Astrocyte (in vitro differentiated cells and primary cell): ENCODE data around the gene SLC18B1. TPM values are rescaled to one million over a fixed set of nuclear protein-coding genes. Genes with fewer than 3 reads are reported as not detected.

Source experiments
- DNase-seq: peaks from one replicate; pipeline ENCODE4 v3.0.0-alpha.2; 2010; ENCODE audit warnings: low read depth
- FAIRE-seq: peaks from 2 replicates; lab custom pipeline; 2011; peaks lifted over from hg19 to GRCh38; lab: Jason Lieb, UNC
- H2AFZ ChIP-seq: 2 replicates; pipeline ENCODE4 v1.6.0; 2012; ENCODE audit warnings: low read depth, low read length, inconsistent platforms
- H3K27ac ChIP-seq: 2 replicates; pipeline ENCODE4 v1.5.1; 2011; ENCODE audit warnings: low read depth, low read length, inconsistent platforms
- H3K27me3 ChIP-seq: 2 replicates; pipeline ENCODE4 v1.6.0; 2011; ENCODE audit warnings: low read length, inconsistent platforms; ENCODE audit not compliant: insufficient read depth
- H3K36me3 ChIP-seq: 2 replicates; pipeline ENCODE4 v1.5.1; 2011; ENCODE audit warnings: low read length, inconsistent platforms; ENCODE audit not compliant: insufficient read depth
- H3K4me1 ChIP-seq: 2 replicates; pipeline ENCODE4 v1.5.1; 2011; ENCODE audit warnings: low read length, inconsistent platforms; ENCODE audit not compliant: insufficient read depth
- H3K4me2 ChIP-seq: 2 replicates; pipeline ENCODE4 v1.6.0; 2012; ENCODE audit warnings: low read length, inconsistent platforms
- H3K4me3 ChIP-seq: 2 replicates; pipeline ENCODE4 v1.5.1; 2011; ENCODE audit warnings: low read depth, mild to moderate bottlenecking, low read length, inconsistent platforms; ENCODE audit not compliant: insufficient read depth
- H3K79me2 ChIP-seq: 2 replicates; pipeline ENCODE4 v1.6.0; 2012; ENCODE audit warnings: mild to moderate bottlenecking, low read length, inconsistent platforms; ENCODE audit not compliant: insufficient read depth
- H3K9ac ChIP-seq: 2 replicates; pipeline ENCODE4 v1.6.0; 2012; ENCODE audit warnings: mild to moderate bottlenecking, low read length, inconsistent platforms
- H3K9me3 ChIP-seq: 2 replicates; pipeline ENCODE4 v1.5.1; 2012; ENCODE audit warnings: low read depth, mild to moderate bottlenecking, low read length, inconsistent platforms; ENCODE audit not compliant: insufficient read depth
- H4K20me1 ChIP-seq: 2 replicates; pipeline ENCODE4 v1.6.0; 2012; ENCODE audit warnings: low read length, inconsistent platforms; ENCODE audit not compliant: insufficient read depth
- H3K27ac Mint-ChIP-seq: one replicate; pipeline ENCODE4 v1.8.0; 2021; ENCODE audit warnings: mild to moderate bottlenecking, mixed read lengths; ENCODE audit not compliant: unreplicated experiment
- H3K27me3 Mint-ChIP-seq: one replicate; pipeline ENCODE4 v1.8.0; 2021; ENCODE audit warnings: low read depth, mixed read lengths; ENCODE audit not compliant: unreplicated experiment
- H3K36me3 Mint-ChIP-seq: one replicate; pipeline ENCODE4 v1.8.0; 2021; ENCODE audit warnings: low read depth, mixed read lengths; ENCODE audit not compliant: unreplicated experiment
- H3K4me1 Mint-ChIP-seq: one replicate; pipeline ENCODE4 v1.8.0; 2021; ENCODE audit warnings: low read depth, mixed read lengths; ENCODE audit not compliant: unreplicated experiment
- H3K4me3 Mint-ChIP-seq: one replicate; pipeline ENCODE4 v1.8.0; 2021; ENCODE audit warnings: mild to moderate bottlenecking, moderate library complexity, mixed read lengths; ENCODE audit not compliant: unreplicated experiment
- H3K9me3 Mint-ChIP-seq: one replicate; pipeline ENCODE4 v1.8.0; 2021; ENCODE audit warnings: mild to moderate bottlenecking, mixed read lengths; ENCODE audit not compliant: unreplicated experiment
- CTCF ChIP-seq: IDR thresholded peaks from 2 replicates; pipeline ENCODE4 v1.5.1; 2011; ENCODE audit warnings: low read depth, mild to moderate bottlenecking, inconsistent platforms, low read length, moderate library complexity; ENCODE audit not compliant: insufficient read depth
- EZH2 ChIP-seq: IDR thresholded peaks from 2 replicates; pipeline ENCODE4 v1.6.1; 2012; ENCODE audit warnings: mild to moderate bottlenecking, low read length, inconsistent platforms; ENCODE audit not compliant: insufficient read depth
- total RNA-seq: library from RNA; stranded (reverse); gene quantifications from 2 replicates; pipeline ENCODE4 v1.2.1, GENCODE V29; 2021

Gene SLC18B1
- total RNA-seq, 1 donor from 2014 or later = 8.2 TPM

GRCh38 chr6:132816660-132817059, 18.2 kb upstream of the SLC18B1 start:
- Mint-ChIP-seq H3K36me3 (peaks cover 32% of the 10 kb centered on the region), H3K9me3 (no peaks in the 10 kb centered on the region), H3K4me3 (peak overlapping the region; percentile 99), H3K27ac (peak overlapping the region; percentile 63), H3K4me1 (peaks cover 53% of the 10 kb centered on the region), H3K27me3 (no peaks in the 10 kb centered on the region)
- Histone ChIP-seq H3K79me2 (peaks cover 40% of the 10 kb centered on the region), H3K27ac (no peak overlapping the region), H4K20me1 (peaks cover 65% of the 10 kb centered on the region), H3K36me3 (peaks cover 46% of the 10 kb centered on the region), H3K4me1 (peaks cover 19% of the 10 kb centered on the region), H3K27me3 (no peaks in the 10 kb centered on the region), H3K4me2 (peak overlapping the region; percentile 95), H3K9me3 (no peaks in the 10 kb centered on the region), H3K9ac (peak overlapping the region; percentile 99), H2AFZ (no peak overlapping the region), H3K4me3 (peak overlapping the region; percentile 100)
- FAIRE-seq = no peak
- TF ChIP-seq CTCF (no peak), EZH2 (no peak)
- DNase-seq = no peak

- Mint-ChIP-seq H3K27me3 (no peaks in the 10 kb centered on the region), H3K36me3 (peaks cover 32% of the 10 kb centered on the region), H3K9me3 (no peaks in the 10 kb centered on the region), H3K4me1 (peaks cover 38% of the 10 kb centered on the region), H3K4me3 (peak overlapping the region; percentile 99), H3K27ac (peak overlapping the region; percentile 77)
- Histone ChIP-seq H3K4me3 (peak overlapping the region; percentile 100), H3K9ac (peak overlapping the region; percentile 99), H3K79me2 (peaks cover 40% of the 10 kb centered on the region), H3K4me1 (peaks cover 19% of the 10 kb centered on the region), H3K27me3 (no peaks in the 10 kb centered on the region), H3K27ac (peak overlapping the region; percentile 84), H3K4me2 (peak overlapping the region; percentile 95), H3K9me3 (no peaks in the 10 kb centered on the region), H2AFZ (no peak overlapping the region), H3K36me3 (peaks cover 46% of the 10 kb centered on the region), H4K20me1 (peaks cover 55% of the 10 kb centered on the region)
- FAIRE-seq = no peak
- DNase-seq = no peak
- TF ChIP-seq EZH2 = no peak
These were observed 16.5 kb upstream of the SLC18B1 start for GRCh38 chr6:132814716-132815570.

GRCh38 chr6:132813173-132813856, 14.9 kb upstream of the SLC18B1 start:
- DNase-seq = no peak
- Histone ChIP-seq H2AFZ (peak overlapping the region; percentile 99), H3K36me3 (peaks cover 31% of the 10 kb centered on the region), H3K27me3 (no peaks in the 10 kb centered on the region), H4K20me1 (peaks cover 39% of the 10 kb centered on the region), H3K9me3 (no peaks in the 10 kb centered on the region), H3K4me2 (peak overlapping the region; percentile 95), H3K79me2 (peaks cover 39% of the 10 kb centered on the region), H3K27ac (peak overlapping the region; percentile 84), H3K4me3 (peak overlapping the region; percentile 100), H3K4me1 (peaks cover 16% of the 10 kb centered on the region), H3K9ac (peak overlapping the region; percentile 99)
- no peak for FAIRE-seq
- Mint-ChIP-seq H3K27ac (peak overlapping the region; percentile 77), H3K27me3 (no peaks in the 10 kb centered on the region), H3K9me3 (no peaks in the 10 kb centered on the region), H3K4me3 (peak overlapping the region; percentile 99), H3K4me1 (peaks cover 22% of the 10 kb centered on the region), H3K36me3 (peaks cover 28% of the 10 kb centered on the region)
- no peak for TF ChIP-seq EZH2
- TF ChIP-seq CTCF = no peak
